Adrenal gland (tissue), 12 donors: ENCODE data around the gene CCR7. TPM values are rescaled to one million over a fixed set of nuclear protein-coding genes. Genes with fewer than 3 reads are reported as not detected.

Source experiments
- DNase-seq, 7 donors: peaks; one replicate each; pipeline ENCODE4 v3.0.0-alpha.2; 2019 to 2020
- H3K27ac ChIP-seq, 5 donors: fragments of 200-600 bp; sonication (generic) in 4 of 5; 1 replicate in 3 of 5; 2 replicates in 2 of 5; pipeline versions ENCODE4 v1.5.1 to v1.8.0; 2016 to 2020; ENCODE audit warnings: mild to moderate bottlenecking in 1 of 5
- H3K27me3 ChIP-seq: fragments of 200-600 bp; 2 replicates; pipeline ENCODE4 v1.8.0; 2021
- H3K36me3 ChIP-seq, 2 donors: fragments of 200-600 bp; replicated peaks in 1 of 2; 1 replicate in 1 of 2; 2 replicates in 1 of 2; pipeline versions ENCODE4 v1.5.1 to v1.8.0; 2018 to 2022
- H3K4me1 ChIP-seq, 2 donors: fragments of 200-600 bp; replicated peaks in 1 of 2; 1 replicate in 1 of 2; 2 replicates in 1 of 2; pipeline versions ENCODE4 v1.5.1 to v1.8.0; 2018 to 2021
- H3K4me3 ChIP-seq, 4 donors: fragments of 200-600 bp; sonication (generic) in 3 of 4; one replicate each; pipeline ENCODE4 v1.5.1; 2016 to 2018
- H3K9me3 ChIP-seq, 3 donors: fragments of 200-600 bp; sonication (generic) in 1 of 3; replicated peaks in 1 of 3; 1 replicate in 2 of 3; 2 replicates in 1 of 3; pipeline versions ENCODE4 v1.5.1 to v1.8.0; 2016 to 2021
- POLR2A ChIP-seq, 2 donors: fragments of 450-650 bp; IDR thresholded peaks; one replicate each; pipeline ENCODE4 v1.6.1; 2017; ENCODE audit warnings: antibody characterized with exemption in 2 of 2, mild to moderate bottlenecking in 2 of 2, moderate library complexity in 1 of 2
- WGBS, 4 donors: extraction: QIAGEN DNeasy Blood & Tissue Kit in 2 of 4; methylation state at CpG; one replicate each; pipeline versions ENCODE4 v1.1.5 to v1.1.7; 2013 to 2017; 5-methylcytosine and 5-hydroxymethylcytosine counted together
- intact Hi-C, 2 donors: fragments of 100-400 bp; cut with DNase I; formaldehyde crosslinking; loops; one replicate each; pipeline versions ENCODE4 v1.14.1 to v1.15.0; 2022 to 2023
- polyA plus RNA-seq, 3 donors: library from polyadenylated mRNA; stranded (reverse); fragments of 200-250 nt in 2 of 3; fragments of 350-450 nt in 1 of 3; fragmentation: Illumina TruSeq in 1 of 3; extraction: RNeasy Lipid Tissue Mini Kit (QIAGEN cat#74804) in 1 of 3; gene quantifications; one replicate each; pipeline ENCODE4 v1.2.3, GENCODE V29; 2013 to 2014
- total RNA-seq, 9 donors: library from RNA; depleted of rRNA in 4 of 9; stranded (reverse); fragments of >200 nt in 4 of 9; fragments of 120-200 nt in 1 of 9; fragmentation: NEBNext Ultra II Directional in 1 of 9; extraction: Animal tissue kit (Norgen Biotek cat#: 25700) in 1 of 9; gene quantifications; one replicate each; pipeline versions ENCODE4 v1.1.0 to v1.2.4, GENCODE V29; 2013 to 2023
- TF ChIP-seq, protein P1 (sequence below), 6 experiments: fragments of 450-650 bp in 4 of 6; fragments of 200-600 bp in 2 of 6; sonication (generic) in 1 of 6; IDR thresholded peaks; 1 replicate in 5 of 6; 2 replicates in 1 of 6; pipeline versions ENCODE4 v1.5.1 to v1.8.0; 2016 to 2021; ENCODE audit warnings: antibody characterized with exemption in 6 of 6, mild to moderate bottlenecking in 2 of 6, moderate library complexity in 1 of 6
- donor health status: healthy with polysubstance abuse.
- donor health status: Bipolar disorder and iron deficiency.
- donor health status: DM: yes; HTN: yes; CAD: no.
- donor health status: DM: no; HTN: no; CAD: no.
- donor health status: DM: no; HTN: no; CAD: no.
- donor health status: DM: yes; HTN: yes; CAD: no.

The CCR7 gene
- total and polyA plus RNA-seq, 12 donors = 0.06 to 1.0 (median 0.35) TPM; not detected in 2

DNA sequence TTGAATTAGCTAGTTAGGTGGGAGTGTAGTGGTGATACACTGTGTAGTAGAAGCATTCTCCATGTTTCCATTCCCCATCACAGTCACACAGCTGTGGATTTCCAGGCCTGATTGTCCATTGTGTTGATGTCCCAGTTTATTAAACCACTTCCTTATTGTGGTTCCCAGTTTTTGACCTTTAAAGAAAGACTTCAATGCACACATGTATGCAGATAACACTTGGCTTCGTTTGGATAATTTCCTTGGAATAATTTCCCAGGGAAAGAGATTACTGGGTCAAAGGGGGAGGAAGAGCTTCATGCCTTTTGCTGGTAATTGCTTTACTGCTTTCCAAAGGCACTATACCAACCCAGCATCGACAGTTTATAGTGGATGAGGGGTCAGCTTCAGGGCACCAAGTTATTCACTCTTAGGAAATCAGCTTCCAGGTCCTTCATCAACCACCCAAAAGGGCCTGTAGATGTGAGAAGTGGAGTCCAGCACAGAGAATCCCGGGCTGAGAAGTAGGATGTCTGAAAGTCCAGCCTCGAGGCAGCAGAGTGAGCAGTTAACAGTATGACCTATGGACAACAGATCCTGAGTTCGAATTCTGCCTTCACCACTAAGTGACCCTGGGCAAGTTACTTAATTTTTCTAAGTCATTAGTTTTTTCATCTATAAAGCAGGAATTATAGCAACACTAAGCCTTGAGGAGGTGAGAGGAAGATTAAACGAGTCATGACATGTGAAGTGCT lies 32.6 kb downstream of the CCR7 start:
- Histone ChIP-seq H3K27ac (peak overlapping the region in 2 of 5 donors; percentile 48 to 70), H3K4me1 (peaks cover 0 to 23% of the 10 kb centered on the region in 2 donors), H3K4me3 (no peak overlapping the region), H3K36me3 (no peaks in the 10 kb centered on the region), H3K9me3 (no peaks in the 10 kb centered on the region), H3K27me3 (no peaks in the 10 kb centered on the region)
- intact Hi-C loops = loop anchor here (5.0 to 10.0 kb wide), 2 partner anchors 90 to 168 kb away; partner anchors contain the start of genes GJD3 (in 1 of the 2) and IGFBP4 (in 1 of the 2)
- DNase-seq = peak in 2 of 7 donors; percentile 4 to 24
- TF ChIP-seq, protein P1, sequence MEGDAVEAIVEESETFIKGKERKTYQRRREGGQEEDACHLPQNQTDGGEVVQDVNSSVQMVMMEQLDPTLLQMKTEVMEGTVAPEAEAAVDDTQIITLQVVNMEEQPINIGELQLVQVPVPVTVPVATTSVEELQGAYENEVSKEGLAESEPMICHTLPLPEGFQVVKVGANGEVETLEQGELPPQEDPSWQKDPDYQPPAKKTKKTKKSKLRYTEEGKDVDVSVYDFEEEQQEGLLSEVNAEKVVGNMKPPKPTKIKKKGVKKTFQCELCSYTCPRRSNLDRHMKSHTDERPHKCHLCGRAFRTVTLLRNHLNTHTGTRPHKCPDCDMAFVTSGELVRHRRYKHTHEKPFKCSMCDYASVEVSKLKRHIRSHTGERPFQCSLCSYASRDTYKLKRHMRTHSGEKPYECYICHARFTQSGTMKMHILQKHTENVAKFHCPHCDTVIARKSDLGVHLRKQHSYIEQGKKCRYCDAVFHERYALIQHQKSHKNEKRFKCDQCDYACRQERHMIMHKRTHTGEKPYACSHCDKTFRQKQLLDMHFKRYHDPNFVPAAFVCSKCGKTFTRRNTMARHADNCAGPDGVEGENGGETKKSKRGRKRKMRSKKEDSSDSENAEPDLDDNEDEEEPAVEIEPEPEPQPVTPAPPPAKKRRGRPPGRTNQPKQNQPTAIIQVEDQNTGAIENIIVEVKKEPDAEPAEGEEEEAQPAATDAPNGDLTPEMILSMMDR (IDR thresholded peaks at IDR 0.05) = no peak
- TF ChIP-seq POLR2A (IDR thresholded peaks at IDR 0.05) = no peak
- WGBS, 4 donors = 32 to 40% (median 37%) methylated on average over 6 of the region's 6 CpGs

DNA sequence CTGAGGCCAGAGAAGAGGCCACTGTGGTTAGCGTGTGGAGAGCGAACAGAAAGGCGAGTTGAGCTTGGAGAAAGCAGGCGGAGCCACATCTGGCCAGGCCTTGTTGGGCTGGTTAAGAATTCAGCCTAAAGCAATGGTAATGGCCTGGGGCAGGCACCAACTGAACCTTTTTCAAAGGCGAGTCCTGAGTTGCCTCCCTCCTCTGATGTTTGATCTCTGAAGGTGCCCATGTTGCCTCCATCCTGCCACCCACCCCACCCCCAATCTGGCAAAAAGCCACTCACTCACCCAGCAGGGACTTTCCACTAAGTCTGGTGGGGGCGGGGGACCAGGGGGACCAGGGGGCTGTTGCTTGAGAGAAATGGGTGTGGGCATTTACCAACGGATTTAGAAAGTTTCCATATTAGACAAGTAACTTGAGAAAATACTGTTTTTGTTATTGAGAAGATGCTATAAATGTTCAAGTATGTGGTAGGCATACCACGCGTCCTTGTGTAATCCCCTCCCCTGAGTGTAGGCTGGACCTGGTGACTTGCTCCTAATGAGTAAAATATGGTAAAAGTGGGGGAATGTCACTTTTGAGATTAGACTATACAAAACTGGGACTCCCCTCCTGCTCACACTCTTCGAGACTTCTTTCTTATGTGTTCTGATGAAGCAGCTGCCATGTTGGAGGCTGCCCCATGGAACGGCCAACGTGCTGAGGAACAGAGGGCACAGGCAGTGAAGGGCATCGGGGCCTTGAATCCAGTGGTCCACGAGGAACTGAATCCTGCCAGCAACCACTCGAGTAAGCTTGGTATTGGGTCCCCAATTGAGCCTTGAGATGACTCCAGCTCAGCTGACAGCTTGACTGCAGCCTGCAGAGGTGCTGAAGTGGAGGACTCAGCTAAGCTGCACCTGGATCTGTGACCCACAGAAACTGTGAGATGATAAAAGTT lies 34.0 kb downstream of the CCR7 start:
- peaks cover 0 to 10% of the 10 kb centered on the region in 2 donors for H3K4me1 ChIP-seq
- DNase-seq = peak in 2 of 7 donors; percentile 5 to 25
- no peaks in the 10 kb centered on the region for H3K36me3 ChIP-seq
- intact Hi-C loops = loop anchor here (5.0 to 10.0 kb wide), 2 partner anchors 89 to 167 kb away; partner anchors contain the start of genes GJD3 (in 1 of the 2) and IGFBP4 (in 1 of the 2)
- H3K27ac ChIP-seq = no peak overlapping the region
- H3K27me3 ChIP-seq = no peaks in the 10 kb centered on the region
- 78 to 86% (median 83%) methylated on average over 14 to 15 of the region's 15 CpGs for WGBS, 4 donors
- TF ChIP-seq, protein P1 (IDR thresholded peaks at IDR 0.05) = no peak
- TF ChIP-seq POLR2A (IDR thresholded peaks at IDR 0.05) = no peak
- no peaks in the 10 kb centered on the region for H3K9me3 ChIP-seq
- no peak overlapping the region for H3K4me3 ChIP-seq

DNA sequence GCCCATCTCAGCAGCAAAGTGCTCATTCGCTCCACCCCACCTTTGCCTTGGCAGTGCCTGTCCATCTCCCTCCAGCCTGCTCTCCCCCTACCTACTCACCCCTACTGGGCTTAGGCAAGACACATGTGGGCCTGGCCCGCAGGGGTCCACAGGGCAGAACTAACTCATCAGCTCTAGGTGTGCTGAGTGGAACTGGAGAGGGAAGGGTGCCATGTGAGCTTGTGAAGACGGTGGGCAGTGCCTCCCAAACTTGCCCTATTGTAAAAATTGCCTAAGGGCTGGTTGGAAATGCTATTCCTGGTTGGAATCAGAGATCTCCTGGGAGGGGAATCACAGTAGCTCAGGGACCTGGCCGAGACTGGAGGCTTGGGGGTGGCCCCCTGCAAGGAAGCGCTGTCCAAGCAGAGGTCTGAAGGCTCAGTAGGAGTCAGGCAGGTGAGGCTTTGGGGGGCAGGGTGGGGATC lies 34.7 kb downstream of the CCR7 start:
- 93 to 98% (median 96%) methylated on average over 5 of the region's 5 CpGs for WGBS, 4 donors
- TF ChIP-seq, protein P1 (IDR thresholded peaks at IDR 0.05) = no peak
- no peak for TF ChIP-seq POLR2A (IDR thresholded peaks at IDR 0.05)
- intact Hi-C loops = loop anchor here (5.0 to 10.0 kb wide), 2 partner anchors 88 to 166 kb away; partner anchors contain the start of genes GJD3 (in 1 of the 2) and IGFBP4 (in 1 of the 2)
- no peaks in the 10 kb centered on the region for H3K27me3 ChIP-seq
- no peak overlapping the region for H3K4me3 ChIP-seq
- no peaks in the 10 kb centered on the region for H3K9me3 ChIP-seq
- peaks cover 0 to 4% of the 10 kb centered on the region in 2 donors for H3K4me1 ChIP-seq
- no peak for DNase-seq
- no peaks in the 10 kb centered on the region for H3K36me3 ChIP-seq
- H3K27ac ChIP-seq = no peak overlapping the region
